ENCODE results near the gene KRTAP10-5. TPM values are rescaled to one million over a fixed set of nuclear protein-coding genes. Genes with fewer than 3 reads are reported as not detected.

KRTAP10-5 gene
- total and polyA plus RNA-seq, 9 of the 15 experiments (the other 6 are each of a cell fraction or from before 2014, with no cell fraction given): not detected

- 0 out of 4 replicates have a peak, but pooled peaks of 1 of the 2 experiments have one; percentile 45 for TF ChIP-seq MLLT1 (IDR thresholded peaks at IDR 0.05)
- TF ChIP-seq AFF4 (CRISPR knock-in tag; IDR thresholded peaks at IDR 0.05): no peak
- TF ChIP-seq HOMEZ (CRISPR knock-in tag; IDR thresholded peaks at IDR 0.05): no peak
- no peak for TF ChIP-seq SMC3 (conservative IDR thresholded peaks at IDR 0.05; ENCODE audit: insufficient read depth, low read depth, low read length)
- no peak for TF ChIP-seq NELFE (IDR thresholded peaks at IDR 0.05; ENCODE audit: insufficient read depth, insufficient read length)
- TF ChIP-seq CBFB (CRISPR knock-in tag; IDR thresholded peaks at IDR 0.05): no peak
- TF ChIP-seq EWSR1 (IDR thresholded peaks at IDR 0.05; ENCODE audit: borderline replicate concordance, low read depth, partially characterized antibody): no peak
- no peak for TF ChIP-seq YBX1 (IDR thresholded peaks at IDR 0.05)
- 0 out of 2 replicates have a peak, but pooled peaks have one; percentile 29 for TF ChIP-seq MECOM (CRISPR knock-in tag; IDR thresholded peaks at IDR 0.05)
- peak; percentile 79; the same call in 1 of the 2 replicates for TF ChIP-seq TARDBP (IDR thresholded peaks at IDR 0.05)
- TF ChIP-seq HDGF (IDR thresholded peaks at IDR 0.05): no peak
- TF ChIP-seq E2F8 (IDR thresholded peaks at IDR 0.05; ENCODE audit: low read depth, partially characterized antibody): no peak
- peak; percentile 94 to 98 for TF ChIP-seq TRIM24 (IDR thresholded peaks at IDR 0.05)
- no peak for TF ChIP-seq ZBTB1 (CRISPR knock-in tag; IDR thresholded peaks at IDR 0.05; ENCODE audit: borderline replicate concordance, low read depth)
- no peak for TF ChIP-seq DEAF1 (CRISPR knock-in tag; IDR thresholded peaks at IDR 0.05)
- TF ChIP-seq PRPF4 (IDR thresholded peaks at IDR 0.05; ENCODE audit: insufficient read depth, low read depth, low read length, poor library complexity, severe bottlenecking): no peak
These were observed 13.4 kb upstream of the KRTAP10-5 start (continued) for GRCh38 chr21:44593598-44594405.
